Renal pelvis (tissue), 12 donors: Measurements from ENCODE around the gene SAA2. TPM values are rescaled to one million over a fixed set of nuclear protein-coding genes. Genes with fewer than 3 reads are reported as not detected.
"Not testable (repeated sequence)": the region's sequence is repeated elsewhere in the genome, so short reads cannot be mapped to it uniquely, and the experiment has no call there.

Source experiments
- DNase-seq: peaks from one replicate; pipeline ENCODE4 v3.0.0-alpha.2; 2013
- long read RNA-seq, 16 experiments: transcript quantifications; one replicate each; lab custom pipeline, GENCODE V29; 2026
- polyA plus RNA-seq, 3 donors: library from polyadenylated mRNA; unstranded; fragments of 120-200 nt; gene quantifications; one replicate each; pipeline ENCODE4 v1.2.1, GENCODE V29; 2013; ENCODE audit not compliant: insufficient read length in 3 of 3

SAA2 gene
- under 1 TPM in 1 of 3 donors, not detected in 2; 0.31 TPM for polyA plus RNA-seq
- long read RNA-seq, donor 1: 0 reads
- long read RNA-seq, donor 2: 0 reads
- long read RNA-seq, donor 3: 0 reads
- long read RNA-seq, donor 4: 0 reads
- long read RNA-seq, donor 5: 0 reads
- long read RNA-seq, donor 6: 0 reads
- long read RNA-seq, donor 7: 0 reads
- long read RNA-seq, donor 8: 0 reads
- long read RNA-seq, donor 9: 0 reads
- long read RNA-seq, donor 10: 0 reads
- long read RNA-seq, donor 11: 0 reads
- long read RNA-seq, donor 12: 0 reads
- long read RNA-seq, donor 13: 0 reads
- long read RNA-seq, donor 14: 0 reads
- long read RNA-seq, donor 15: 0 reads
- long read RNA-seq, donor 16: 0 reads

- DNase-seq: no peak
Observed at GRCh38 chr11:18248561-18248960, at the start of gene SAA2. SAA2 (minus strand) TSS chr11:18248668; CDS start chr11:18248011, 657 bp downstream.

- DNase-seq: no peak
Observed at GRCh38 chr11:18295316-18295715, 46.8 kb upstream of the SAA2 start.

- DNase-seq: no peak
Observed at GRCh38 chr11:18294862-18295261, 46.4 kb upstream of the SAA2 start.

GRCh38 chr11:18288911-18289310 is 40.4 kb upstream of the SAA2 start:
- no peak for DNase-seq

- DNase-seq: no peak
Observed at GRCh38 chr11:18285841-18286240, 37.4 kb upstream of the SAA2 start.

GRCh38 chr11:18282626-18283025 is 34.2 kb upstream of the SAA2 start:
- no peak for DNase-seq

GRCh38 chr11:18280438-18281045 is 32.1 kb upstream of the SAA2 start:
- DNase-seq: no peak

- no peak for DNase-seq
Observed at GRCh38 chr11:18277565-18278271, 29.2 kb upstream of the SAA2 start.

- no peak for DNase-seq
Observed at GRCh38 chr11:18271206-18271605, 22.7 kb upstream of the SAA2 start.

GRCh38 chr11:18270102-18270501 is 21.6 kb upstream of the SAA2 start:
- DNase-seq: no peak

GRCh38 chr11:18269252-18269651 is 20.8 kb upstream of the SAA2 start:
- DNase-seq: not testable (repeated sequence)

GRCh38 chr11:18267335-18268133 is 19.1 kb upstream of the SAA2 start:
- DNase-seq: not testable (repeated sequence)

GRCh38 chr11:18265949-18266348 is 17.5 kb upstream of the SAA2 start, which contains the start of gene SAA1:
SAA1 (plus strand) TSS chr11:18266264; CDS start chr11:18266888, 624 bp downstream.
- no peak for DNase-seq

GRCh38 chr11:18264677-18265555 is 16.4 kb upstream of the SAA2 start:
- DNase-seq: no peak

- DNase-seq: no peak
Observed at GRCh38 chr11:18264035-18264434, 15.6 kb upstream of the SAA2 start.

GRCh38 chr11:18262681-18263350 is 14.3 kb upstream of the SAA2 start:
- DNase-seq: not testable (repeated sequence)

GRCh38 chr11:18261721-18262120 is 13.3 kb upstream of the SAA2 start:
- no peak for DNase-seq

- no peak for DNase-seq
Observed at GRCh38 chr11:18259259-18259658, 10.8 kb upstream of the SAA2 start.

GRCh38 chr11:18254781-18255361 is 6.4 kb upstream of the SAA2 start:
- DNase-seq: no peak

GRCh38 chr11:18253778-18254338 is 5.4 kb upstream of the SAA2 start:
- DNase-seq: no peak
